ENCODE results near the gene CDK2.

The CDK2 gene

DNA sequence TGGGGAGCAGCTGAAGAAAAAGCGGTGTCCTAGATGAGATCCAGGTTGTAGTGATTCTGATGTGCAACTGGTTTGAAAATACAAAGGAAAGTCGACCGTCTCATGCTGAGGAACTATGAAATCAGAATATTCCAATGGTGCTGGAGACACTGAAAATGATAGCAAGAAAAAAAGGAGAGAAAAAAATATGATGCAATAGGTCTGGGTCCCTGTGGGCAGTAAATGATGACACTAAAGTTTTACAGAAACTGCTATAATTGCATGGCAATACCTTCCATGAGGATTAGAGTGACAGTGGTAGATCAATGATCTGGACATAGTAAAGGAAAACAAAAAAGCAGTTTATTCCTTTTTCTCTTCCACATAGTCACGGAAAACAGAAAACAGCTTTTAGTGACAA is 41.3 kb upstream of the CDK2 start:
- H2AFZ ChIP-seq (ENCODE audit: low read depth, low read length): no peak overlapping the region
- no peak for TF ChIP-seq EZH2 (IDR thresholded peaks at IDR 0.05; ENCODE audit: borderline replicate concordance, low read depth, low read length, severe bottlenecking)
- TF ChIP-seq, protein P1, sequence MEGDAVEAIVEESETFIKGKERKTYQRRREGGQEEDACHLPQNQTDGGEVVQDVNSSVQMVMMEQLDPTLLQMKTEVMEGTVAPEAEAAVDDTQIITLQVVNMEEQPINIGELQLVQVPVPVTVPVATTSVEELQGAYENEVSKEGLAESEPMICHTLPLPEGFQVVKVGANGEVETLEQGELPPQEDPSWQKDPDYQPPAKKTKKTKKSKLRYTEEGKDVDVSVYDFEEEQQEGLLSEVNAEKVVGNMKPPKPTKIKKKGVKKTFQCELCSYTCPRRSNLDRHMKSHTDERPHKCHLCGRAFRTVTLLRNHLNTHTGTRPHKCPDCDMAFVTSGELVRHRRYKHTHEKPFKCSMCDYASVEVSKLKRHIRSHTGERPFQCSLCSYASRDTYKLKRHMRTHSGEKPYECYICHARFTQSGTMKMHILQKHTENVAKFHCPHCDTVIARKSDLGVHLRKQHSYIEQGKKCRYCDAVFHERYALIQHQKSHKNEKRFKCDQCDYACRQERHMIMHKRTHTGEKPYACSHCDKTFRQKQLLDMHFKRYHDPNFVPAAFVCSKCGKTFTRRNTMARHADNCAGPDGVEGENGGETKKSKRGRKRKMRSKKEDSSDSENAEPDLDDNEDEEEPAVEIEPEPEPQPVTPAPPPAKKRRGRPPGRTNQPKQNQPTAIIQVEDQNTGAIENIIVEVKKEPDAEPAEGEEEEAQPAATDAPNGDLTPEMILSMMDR (IDR thresholded peaks at IDR 0.05; ENCODE audit: borderline replicate concordance, extremely low read depth, low read length, poor library complexity, severe bottlenecking): no peak
- peak overlapping the region; percentile 99 for H3K27ac ChIP-seq (ENCODE audit: low read length)
- peaks cover 10% of the 10 kb centered on the region; the same call in 1 of the 2 replicates for H4K20me1 ChIP-seq (ENCODE audit: insufficient read depth, low read length)
- no peaks in the 10 kb centered on the region for H3K9me3 ChIP-seq (ENCODE audit: insufficient read depth, low read length, severe bottlenecking)
- peaks cover 60% of the 10 kb centered on the region for H3K4me1 ChIP-seq (ENCODE audit: insufficient read depth, low read length)
- no peaks in the 10 kb centered on the region for H3K27me3 ChIP-seq (ENCODE audit: insufficient read depth, low read length, poor library complexity)
- peaks cover 45% of the 10 kb centered on the region for H3K36me3 ChIP-seq (ENCODE audit: insufficient read depth, low read length)
- H3K4me3 ChIP-seq (ENCODE audit: low read depth in 1 of 2, low read length in 2 of 2): peak overlapping the region in 1 of 2 experiments; percentile 70; a peak in 1 of 4 replicates
- DNase-seq (no peak), ATAC-seq (ENCODE audit: insufficient read depth, low read depth) (no peak)
- H3K79me2 ChIP-seq (ENCODE audit: insufficient read depth, low read length): peaks cover 83% of the 10 kb centered on the region
- no peak overlapping the region; the same call in 1 of the 2 replicates for H3K9ac ChIP-seq (ENCODE audit: low read depth, low read length)
- H3K4me2 ChIP-seq (ENCODE audit: insufficient read depth, low read length): peak overlapping the region; percentile 94

DNA sequence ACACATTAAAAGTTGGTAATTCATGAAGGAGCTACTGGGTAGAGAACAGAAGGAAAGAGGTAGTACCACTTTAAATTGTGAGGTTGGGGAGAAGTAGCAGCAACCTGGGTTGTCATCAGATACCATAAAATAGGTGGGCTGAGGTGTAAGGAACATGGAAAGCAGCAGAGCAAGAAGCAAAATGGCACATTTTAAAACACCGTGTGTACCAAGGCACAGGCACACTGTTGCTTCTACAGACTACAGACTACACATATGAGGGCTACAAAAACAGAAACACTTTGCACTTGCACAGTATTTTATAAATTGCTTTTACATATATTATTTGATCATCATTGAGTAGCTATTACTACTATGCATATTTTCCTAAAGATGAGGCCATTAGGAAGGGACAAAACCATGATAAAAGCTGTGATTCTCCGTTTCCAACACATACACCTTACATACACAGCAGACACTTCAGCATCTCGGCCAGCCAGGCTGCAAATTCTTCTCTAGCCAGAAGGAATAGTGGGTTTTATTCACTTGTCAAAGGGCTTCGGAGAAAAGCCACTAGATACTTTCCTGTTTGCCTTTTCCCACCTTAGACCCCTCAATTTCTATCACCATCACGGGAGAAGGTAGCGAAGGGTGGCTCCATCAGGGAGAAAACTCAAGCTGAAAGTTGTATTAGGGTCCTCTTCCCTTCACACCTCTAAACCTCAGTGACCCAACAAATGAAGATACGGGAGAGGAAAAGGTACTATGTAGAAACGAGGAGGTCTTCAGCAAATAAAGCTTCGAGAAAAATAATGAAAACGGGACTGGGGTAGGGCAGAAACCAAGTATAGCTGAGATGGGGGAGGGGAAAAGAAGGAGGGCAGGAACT is 40.5 kb upstream of the CDK2 start:
- Histone ChIP-seq H3K9me3 (ENCODE audit: insufficient read depth, low read length, severe bottlenecking) (no peaks in the 10 kb centered on the region), H3K9ac (ENCODE audit: low read depth, low read length) (peak overlapping the region; percentile 99), H3K27ac (ENCODE audit: low read length) (peak overlapping the region; percentile 99), H3K4me1 (ENCODE audit: insufficient read depth, low read length) (peaks cover 64% of the 10 kb centered on the region), H4K20me1 (ENCODE audit: insufficient read depth, low read length) (peaks cover 10% of the 10 kb centered on the region; the same call in 1 of the 2 replicates), H3K27me3 (ENCODE audit: insufficient read depth, low read length, poor library complexity) (no peaks in the 10 kb centered on the region), H3K36me3 (ENCODE audit: insufficient read depth, low read length) (peaks cover 45% of the 10 kb centered on the region), H3K4me3 (ENCODE audit: low read depth in 1 of 2, low read length in 2 of 2) (peak overlapping the region; percentile 70 to 78), H2AFZ (ENCODE audit: low read depth, low read length) (peak overlapping the region; percentile 77), H3K79me2 (ENCODE audit: insufficient read depth, low read length) (peaks cover 77% of the 10 kb centered on the region), H3K4me2 (ENCODE audit: insufficient read depth, low read length) (peak overlapping the region; percentile 94)
- DNase-seq (peak; percentile 16), ATAC-seq (ENCODE audit: insufficient read depth, low read depth) (no peak)
- TF ChIP-seq EZH2 (IDR thresholded peaks at IDR 0.05; ENCODE audit: borderline replicate concordance, low read depth, low read length, severe bottlenecking): no peak
- TF ChIP-seq, protein P1 (IDR thresholded peaks at IDR 0.05; ENCODE audit: borderline replicate concordance, extremely low read depth, low read length, poor library complexity, severe bottlenecking): no peak

DNA sequence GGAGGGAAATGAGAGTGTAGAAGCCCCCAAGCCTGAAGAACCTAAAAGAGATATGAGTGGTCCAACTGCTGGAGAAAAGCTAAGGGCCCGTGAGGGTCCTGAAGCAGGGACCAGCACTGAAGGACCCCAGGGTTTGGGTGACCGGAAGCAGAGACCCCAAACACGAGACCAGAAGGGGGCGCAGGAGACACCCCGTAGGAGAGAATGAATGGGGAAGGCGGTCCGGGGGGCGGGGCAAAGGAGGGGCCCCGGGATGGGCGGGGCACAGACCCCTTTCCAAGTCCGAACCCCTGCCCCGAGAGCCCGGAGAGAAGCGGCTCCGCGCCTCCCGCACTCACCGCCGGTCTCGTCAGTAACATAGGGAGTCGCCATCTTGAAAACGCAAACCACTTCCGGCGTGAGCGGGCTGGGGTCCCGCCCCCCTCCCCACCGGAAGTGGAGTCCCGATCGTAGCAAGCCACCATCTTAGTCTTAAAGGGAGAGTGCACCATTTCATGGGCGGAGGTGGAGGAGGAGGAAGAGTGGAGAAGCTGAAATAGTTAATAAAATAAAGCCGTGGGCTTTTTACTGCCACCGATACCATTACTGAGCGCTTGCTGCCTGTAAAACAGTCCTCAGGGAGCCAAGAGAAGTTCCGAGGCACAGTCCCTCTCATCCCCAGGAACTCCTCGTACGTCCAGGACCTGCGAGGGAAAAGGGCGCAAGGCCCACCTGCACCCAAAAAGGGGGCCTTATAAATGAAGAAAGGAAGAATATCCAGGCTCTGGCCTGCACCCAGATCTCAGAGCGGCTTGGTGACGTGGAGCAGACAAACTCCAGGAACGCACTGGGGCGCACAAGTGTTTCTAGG is 39.7 kb upstream of the CDK2 start:
- Histone ChIP-seq H3K79me2 (ENCODE audit: insufficient read depth, low read length) (peaks cover 77% of the 10 kb centered on the region), H3K27me3 (ENCODE audit: insufficient read depth, low read length, poor library complexity) (no peaks in the 10 kb centered on the region), H3K27ac (ENCODE audit: low read length) (peak overlapping the region; percentile 99), H2AFZ (ENCODE audit: low read depth, low read length) (peak overlapping the region; percentile 77), H3K9ac (ENCODE audit: low read depth, low read length) (peak overlapping the region; percentile 99), H4K20me1 (ENCODE audit: insufficient read depth, low read length) (peaks cover 7% of the 10 kb centered on the region; the same call in 1 of the 2 replicates), H3K4me3 (ENCODE audit: low read depth in 1 of 2, low read length in 2 of 2) (peak overlapping the region; percentile 70 to 78), H3K4me2 (ENCODE audit: insufficient read depth, low read length) (peak overlapping the region; percentile 94), H3K9me3 (ENCODE audit: insufficient read depth, low read length, severe bottlenecking) (no peaks in the 10 kb centered on the region), H3K4me1 (ENCODE audit: insufficient read depth, low read length) (peaks cover 62% of the 10 kb centered on the region), H3K36me3 (ENCODE audit: insufficient read depth, low read length) (peaks cover 39% of the 10 kb centered on the region)
- peak; percentile 35 for ATAC-seq (ENCODE audit: insufficient read depth, low read depth)
- TF ChIP-seq, protein P1 (IDR thresholded peaks at IDR 0.05; ENCODE audit: borderline replicate concordance, extremely low read depth, low read length, poor library complexity, severe bottlenecking): peak; percentile 81
- no peak for TF ChIP-seq EZH2 (IDR thresholded peaks at IDR 0.05; ENCODE audit: borderline replicate concordance, low read depth, low read length, severe bottlenecking)
- peak; percentile 96 for DNase-seq

All from DND-41 (cell line).